ENCODE data around the gene KIF20B. TPM values are rescaled to one million over a fixed set of nuclear protein-coding genes. Genes with fewer than 3 reads are reported as not detected.
A peak's percentile ranks its signal among the peaks of the same experiment; 100 is the strongest.

Gene KIF20B
- total and polyA plus RNA-seq, 2 of the 13 experiments (the other 11 are each of a cell fraction or from before 2014, with no cell fraction given): 3.5 to 38.6 TPM

DNA sequence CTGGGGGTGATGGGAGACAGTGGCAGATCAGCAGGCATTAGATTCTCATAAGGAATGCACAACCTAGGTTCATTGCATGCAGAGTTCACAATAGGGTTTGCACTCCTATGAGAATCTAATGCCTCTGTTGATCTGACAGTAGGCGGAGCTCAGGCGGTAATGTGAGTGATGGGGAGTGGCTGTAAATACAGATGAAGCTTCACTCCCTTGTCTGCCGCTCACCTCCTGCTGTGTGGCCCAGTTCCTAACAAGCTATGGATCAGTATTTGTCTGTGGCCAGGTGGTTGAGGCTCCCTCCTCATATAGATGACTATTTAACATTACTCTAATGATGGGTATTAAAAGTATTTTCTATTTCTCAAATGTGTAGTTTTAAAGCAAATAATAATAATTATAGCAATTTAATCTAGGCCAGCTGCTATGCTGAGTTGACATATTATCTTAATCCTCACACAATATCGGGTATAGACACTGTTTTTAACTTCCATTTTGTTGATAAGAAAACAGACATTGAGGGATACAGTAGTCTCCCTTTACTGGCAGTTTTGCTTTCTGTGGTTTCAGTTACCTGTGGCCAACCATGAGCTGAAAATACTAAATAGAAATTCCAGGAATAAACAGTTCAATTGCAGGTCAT, 39.9 kb downstream of the KIF20B start:
- no peak for DNase-seq (ENCODE audit: low spot score)
- no TSS peak for BruUV-seq (replicated peaks)
- in situ Hi-C loops (cut with HindIII; ENCODE audit: extremely low pct_ligation_motif_present, low pct_unique_long_range_greater_than_20kb) (no loop called here), intact Hi-C loops (cut with micrococcal nuclease; ENCODE audit: unreplicated experiment) (no loop called here)
- no peak for FAIRE-seq
- H3K27ac ChIP-seq (ENCODE audit: extremely low read length, insufficient read depth, low read length): no peak overlapping the region
- no peak overlapping the region for H3K4me2 ChIP-seq (ENCODE audit: low read depth, low read length)
- 97% methylated on average over 4 of the region's 4 CpGs for WGBS (ENCODE audit: low lambda C conversion rate)
- H3K9ac ChIP-seq (ENCODE audit: insufficient read depth, low read depth, low read length): no peak overlapping the region
- no peak for ATAC-seq
- H3K79me2 ChIP-seq (ENCODE audit: insufficient read depth, low read length): no peaks in the 10 kb centered on the region
- no peaks in the 10 kb centered on the region for H3K4me1 ChIP-seq (ENCODE audit: insufficient read depth, low read length)
- ChIA-PET POLR2A (no interaction called here), CTCF (ENCODE audit: low intra/inter-chr PET ratio, low total read pairs) (no interaction called here)
- no peaks in the 10 kb centered on the region; a peak in 1 of 5 replicates for H3K27me3 ChIP-seq (ENCODE audit: control insufficient read depth in 1 of 2, insufficient read depth in 2 of 2, low read length in 2 of 2)
- H3K36me3 ChIP-seq (replicated peaks in 1 of 2; ENCODE audit: control insufficient read depth in 1 of 2, insufficient read depth in 2 of 2, low read length in 2 of 2): peaks cover 4 to 33% of the 10 kb centered on the region in 2 experiments
- no peak overlapping the region for H2AFZ ChIP-seq (ENCODE audit: low read length)
- H3K4me3 ChIP-seq (replicated peaks in 1 of 3; ENCODE audit: insufficient read depth in 1 of 3, low read depth in 2 of 3, low read length in 3 of 3): no peak overlapping the region
- TF ChIP-seq MAFF (IDR thresholded peaks at IDR 0.05; ENCODE audit: low read depth, low read length): peak; percentile 45
- no peak for TF ChIP-seq RORA (CRISPR knock-in tag; IDR thresholded peaks at IDR 0.05)
- peak; percentile 57 to 75; a peak in 3 of 4 replicates for TF ChIP-seq MAFK (conservative IDR thresholded peaks at IDR 0.05 in 1 of 2, IDR thresholded peaks at IDR 0.05 in 1 of 2; ENCODE audit: low read length in 2 of 2)
- H4K20me1 ChIP-seq (ENCODE audit: insufficient read depth, low read length): no peaks in the 10 kb centered on the region
- no peaks in the 10 kb centered on the region for H3K9me3 ChIP-seq (ENCODE audit: low read length)

DNA sequence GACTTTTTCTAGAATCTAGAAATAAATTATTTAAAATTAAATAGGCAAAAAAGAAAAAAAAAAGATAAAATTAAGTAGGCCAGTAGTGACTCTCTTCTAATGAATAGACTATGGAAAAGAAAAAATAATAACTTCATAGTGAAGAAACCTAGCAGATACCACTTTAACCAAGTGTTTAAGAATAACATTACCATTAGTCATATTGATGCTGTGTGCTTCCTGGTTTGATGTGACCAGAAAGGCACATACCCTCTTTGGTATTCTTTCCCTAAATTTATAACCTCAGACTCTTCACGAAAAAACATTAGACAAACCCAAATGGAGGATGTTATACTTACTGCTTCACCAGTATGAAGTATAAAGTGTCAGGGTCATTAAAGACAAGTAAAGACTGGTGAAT, 42.6 kb downstream of the KIF20B start:
- H3K4me1 ChIP-seq (ENCODE audit: insufficient read depth, low read length): no peaks in the 10 kb centered on the region
- no peaks in the 10 kb centered on the region for H4K20me1 ChIP-seq (ENCODE audit: insufficient read depth, low read length)
- CTCF ChIA-PET (ENCODE audit: low intra/inter-chr PET ratio, low total read pairs): no interaction called here
- ATAC-seq (no peak), FAIRE-seq (no peak), DNase-seq (ENCODE audit: low spot score) (no peak)
- no peaks in the 10 kb centered on the region; a peak in 1 of 5 replicates for H3K27me3 ChIP-seq (ENCODE audit: control insufficient read depth in 1 of 2, insufficient read depth in 2 of 2, low read length in 2 of 2)
- POLR2A ChIA-PET: no interaction called here
- no peak overlapping the region for H3K9ac ChIP-seq (ENCODE audit: insufficient read depth, low read depth, low read length)
- TF ChIP-seq DNMT1 (CRISPR knock-in tag; IDR thresholded peaks at IDR 0.05) (no peak), ZNF567 (CRISPR knock-in tag; IDR thresholded peaks at IDR 0.05; ENCODE audit: borderline replicate concordance) (no peak), ZNF33A (CRISPR knock-in tag; IDR thresholded peaks at IDR 0.05; ENCODE audit: borderline replicate concordance) (no peak), MXI1 (IDR thresholded peaks at IDR 0.05; ENCODE audit: borderline replicate concordance, low read depth, low read length) (no peak), SP2 (CRISPR knock-in tag; IDR thresholded peaks at IDR 0.05) (no peak)
- TF ChIP-seq, protein P1, sequence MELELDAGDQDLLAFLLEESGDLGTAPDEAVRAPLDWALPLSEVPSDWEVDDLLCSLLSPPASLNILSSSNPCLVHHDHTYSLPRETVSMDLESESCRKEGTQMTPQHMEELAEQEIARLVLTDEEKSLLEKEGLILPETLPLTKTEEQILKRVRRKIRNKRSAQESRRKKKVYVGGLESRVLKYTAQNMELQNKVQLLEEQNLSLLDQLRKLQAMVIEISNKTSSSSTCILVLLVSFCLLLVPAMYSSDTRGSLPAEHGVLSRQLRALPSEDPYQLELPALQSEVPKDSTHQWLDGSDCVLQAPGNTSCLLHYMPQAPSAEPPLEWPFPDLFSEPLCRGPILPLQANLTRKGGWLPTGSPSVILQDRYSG (CRISPR knock-in tag; IDR thresholded peaks at IDR 0.05): no peak
- TF ChIP-seq, protein P2, sequence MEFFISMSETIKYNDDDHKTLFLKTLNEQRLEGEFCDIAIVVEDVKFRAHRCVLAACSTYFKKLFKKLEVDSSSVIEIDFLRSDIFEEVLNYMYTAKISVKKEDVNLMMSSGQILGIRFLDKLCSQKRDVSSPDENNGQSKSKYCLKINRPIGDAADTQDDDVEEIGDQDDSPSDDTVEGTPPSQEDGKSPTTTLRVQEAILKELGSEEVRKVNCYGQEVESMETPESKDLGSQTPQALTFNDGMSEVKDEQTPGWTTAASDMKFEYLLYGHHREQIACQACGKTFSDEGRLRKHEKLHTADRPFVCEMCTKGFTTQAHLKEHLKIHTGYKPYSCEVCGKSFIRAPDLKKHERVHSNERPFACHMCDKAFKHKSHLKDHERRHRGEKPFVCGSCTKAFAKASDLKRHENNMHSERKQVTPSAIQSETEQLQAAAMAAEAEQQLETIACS (CRISPR knock-in tag; IDR thresholded peaks at IDR 0.05): no peak
- TF ChIP-seq, protein P3, sequence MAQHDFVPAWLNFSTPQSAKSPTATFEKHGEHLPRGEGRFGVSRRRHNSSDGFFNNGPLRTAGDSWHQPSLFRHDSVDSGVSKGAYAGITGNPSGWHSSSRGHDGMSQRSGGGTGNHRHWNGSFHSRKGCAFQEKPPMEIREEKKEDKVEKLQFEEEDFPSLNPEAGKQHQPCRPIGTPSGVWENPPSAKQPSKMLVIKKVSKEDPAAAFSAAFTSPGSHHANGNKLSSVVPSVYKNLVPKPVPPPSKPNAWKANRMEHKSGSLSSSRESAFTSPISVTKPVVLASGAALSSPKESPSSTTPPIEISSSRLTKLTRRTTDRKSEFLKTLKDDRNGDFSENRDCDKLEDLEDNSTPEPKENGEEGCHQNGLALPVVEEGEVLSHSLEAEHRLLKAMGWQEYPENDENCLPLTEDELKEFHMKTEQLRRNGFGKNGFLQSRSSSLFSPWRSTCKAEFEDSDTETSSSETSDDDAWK (CRISPR knock-in tag; IDR thresholded peaks at IDR 0.05): no peak
- TF ChIP-seq, protein P4, sequence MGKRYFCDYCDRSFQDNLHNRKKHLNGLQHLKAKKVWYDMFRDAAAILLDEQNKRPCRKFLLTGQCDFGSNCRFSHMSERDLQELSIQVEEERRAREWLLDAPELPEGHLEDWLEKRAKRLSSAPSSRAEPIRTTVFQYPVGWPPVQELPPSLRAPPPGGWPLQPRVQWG (CRISPR knock-in tag; IDR thresholded peaks at IDR 0.05; ENCODE audit: borderline replicate concordance, low read depth): no peak
- TF ChIP-seq, protein P5, sequence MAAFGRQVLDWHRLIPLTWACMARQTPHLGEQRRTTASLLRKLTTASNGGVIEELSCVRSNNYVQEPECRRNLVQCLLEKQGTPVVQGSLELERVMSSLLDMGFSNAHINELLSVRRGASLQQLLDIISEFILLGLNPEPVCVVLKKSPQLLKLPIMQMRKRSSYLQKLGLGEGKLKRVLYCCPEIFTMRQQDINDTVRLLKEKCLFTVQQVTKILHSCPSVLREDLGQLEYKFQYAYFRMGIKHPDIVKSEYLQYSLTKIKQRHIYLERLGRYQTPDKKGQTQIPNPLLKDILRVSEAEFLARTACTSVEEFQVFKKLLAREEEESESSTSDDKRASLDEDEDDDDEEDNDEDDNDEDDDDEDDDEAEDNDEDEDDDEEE (CRISPR knock-in tag; IDR thresholded peaks at IDR 0.05): no peak
- H3K36me3 ChIP-seq (replicated peaks in 1 of 2; ENCODE audit: control insufficient read depth in 1 of 2, insufficient read depth in 2 of 2, low read length in 2 of 2): peaks cover 5 to 18% of the 10 kb centered on the region in 2 experiments
- intact Hi-C loops (cut with micrococcal nuclease; ENCODE audit: unreplicated experiment): no loop called here
- no peak overlapping the region for H3K4me3 ChIP-seq (replicated peaks in 1 of 3; ENCODE audit: insufficient read depth in 1 of 3, low read depth in 2 of 3, low read length in 3 of 3)
- H3K79me2 ChIP-seq (ENCODE audit: insufficient read depth, low read length): no peaks in the 10 kb centered on the region
- H2AFZ ChIP-seq (ENCODE audit: low read length): no peak overlapping the region
- no TSS peak for BruUV-seq (replicated peaks)
- WGBS (ENCODE audit: low lambda C conversion rate): 96% methylated on average over 1 of the region's 1 CpG
- no peak overlapping the region for H3K4me2 ChIP-seq (ENCODE audit: low read depth, low read length)
- H3K9me3 ChIP-seq (ENCODE audit: low read length): no peaks in the 10 kb centered on the region
- in situ Hi-C loops (cut with HindIII; ENCODE audit: extremely low pct_ligation_motif_present, low pct_unique_long_range_greater_than_20kb): no loop called here
- no peak overlapping the region for H3K27ac ChIP-seq (ENCODE audit: extremely low read length, insufficient read depth, low read length)
